HepG2 (cell line): Measurements from ENCODE around the gene CDH13. TPM values are rescaled to one million over a fixed set of nuclear protein-coding genes. Genes with fewer than 3 reads are reported as not detected.

Experiments
- ATAC-seq: fragments of 200-7000 bp; cut with Tn5 transposase; 3 replicates; pipeline ENCODE4 v1.9.1; 2020; ENCODE audit warnings: mild to moderate bottlenecking, moderate library complexity
- BruUV-seq: library from RNA; stranded (reverse); fragments of 400-500 nt; replicated peaks from 2 replicates; lab custom pipeline; 2021; lab: Mats Ljungman, UMichigan
- CTCF ChIA-PET: fragments of 300-600 bp; formaldehyde crosslinking; extraction: SDS; loops from one replicate; lab custom pipeline; 2021; ENCODE audit warnings: low total read pairs, inconsistent platforms, low intra/inter-chr PET ratio; lab: Yijun Ruan, JAX
- POLR2A ChIA-PET: fragments of 350-600 bp; sonication (Branson Sonifier 250); formaldehyde crosslinking; loops from one replicate; lab custom pipeline; 2020; ENCODE audit warnings: antibody characterized with exemption, inconsistent platforms; lab: Yijun Ruan, JAX
- DNase-seq: peaks from one replicate; pipeline ENCODE4 v3.0.0-alpha.2; 2015; ENCODE audit warnings: low spot score
- FAIRE-seq: peaks from 3 replicates; lab custom pipeline; 2011; peaks lifted over from hg19 to GRCh38; lab: Jason Lieb, UNC
- H2AFZ ChIP-seq: one replicate; pipeline ENCODE4 v1.6.1; 2011; ENCODE audit warnings: low read length, inconsistent platforms
- H3K27ac ChIP-seq: fragments of 300-600 bp; 3 replicates; pipeline ENCODE4 v1.8.0; 2011; ENCODE audit warnings: mixed run types, mild to moderate bottlenecking, mixed read lengths, low read length, inconsistent platforms; ENCODE audit not compliant: insufficient read depth; ENCODE audit errors: extremely low read length
- H3K27me3 ChIP-seq, 2 experiments: fragments of 200-600 bp in 1 of 2; 2 replicates in 1 of 2; 3 replicates in 1 of 2; pipeline versions ENCODE4 v1.6.0 to v1.8.0; 2011; ENCODE audit warnings: low read length in 2 of 2, mild to moderate bottlenecking in 2 of 2, moderate library complexity in 2 of 2, inconsistent platforms in 1 of 2; ENCODE audit not compliant: insufficient read depth in 2 of 2, control insufficient read depth in 1 of 2
- H3K36me3 ChIP-seq, 2 experiments: fragments of 200-600 bp in 1 of 2; replicated peaks in 1 of 2; 2 replicates in 1 of 2; 3 replicates in 1 of 2; pipeline versions ENCODE4 v1.5.1 to v1.8.0; 2011; ENCODE audit warnings: low read length in 2 of 2, inconsistent platforms in 1 of 2; ENCODE audit not compliant: insufficient read depth in 2 of 2, control insufficient read depth in 1 of 2
- H3K4me1 ChIP-seq: 2 replicates; pipeline ENCODE4 v1.5.1; 2012; ENCODE audit warnings: low read length, inconsistent platforms; ENCODE audit not compliant: insufficient read depth
- H3K4me2 ChIP-seq: 2 replicates; pipeline ENCODE4 v1.6.0; 2011; ENCODE audit warnings: low read depth, low read length, inconsistent platforms
- H3K4me3 ChIP-seq, 3 experiments: fragments of 200-600 bp in 1 of 3; sonication (generic), shearing (Covaris generic) in 1 of 3; replicated peaks in 1 of 3; 2 replicates each; pipeline ENCODE4 v1.5.1; 2011 to 2016; ENCODE audit warnings: low read length in 3 of 3, inconsistent platforms in 2 of 3, low read depth in 2 of 3, mild to moderate bottlenecking in 2 of 3, control low read depth in 1 of 3, mixed read lengths in 1 of 3; ENCODE audit not compliant: insufficient read depth in 1 of 3
- H3K79me2 ChIP-seq: one replicate; pipeline ENCODE4 v1.6.1; 2011; ENCODE audit warnings: low read length, inconsistent platforms; ENCODE audit not compliant: insufficient read depth
- H3K9ac ChIP-seq: 2 replicates; pipeline ENCODE4 v1.6.0; 2011; ENCODE audit warnings: mild to moderate bottlenecking, low read depth, low read length, inconsistent platforms; ENCODE audit not compliant: insufficient read depth
- H3K9me3 ChIP-seq: 2 replicates; pipeline ENCODE4 v1.5.1; 2012; ENCODE audit warnings: mild to moderate bottlenecking, low read length
- H4K20me1 ChIP-seq: 2 replicates; pipeline ENCODE4 v1.6.0; 2011; ENCODE audit warnings: inconsistent platforms, mild to moderate bottlenecking, low read length, moderate library complexity; ENCODE audit not compliant: insufficient read depth
- BCL6 ChIP-seq: IDR thresholded peaks from 2 replicates; pipeline ENCODE4 v1.6.1; 2016; ENCODE audit warnings: missing genetic modification reagents, missing compliant biosample characterization
- CEBPB ChIP-seq: IDR thresholded peaks from 2 replicates; pipeline ENCODE4 v1.6.1; 2011; ENCODE audit warnings: low read depth, low read length, improper control_type of control experiment, borderline replicate concordance
- CREB1 ChIP-seq, 2 experiments: fragments of 450-650 bp in 1 of 2; IDR thresholded peaks; 2 replicates each; pipeline ENCODE4 v1.6.1; 2016 to 2017; ENCODE audit warnings: control low read depth in 1 of 2, mild to moderate bottlenecking in 1 of 2, missing compliant biosample characterization in 1 of 2, missing genetic modification characterization in 1 of 2
- ISX ChIP-seq: sonication (generic); formaldehyde crosslinking; conservative IDR thresholded peaks from 2 replicates; pipeline ENCODE4 v1.5.0; 2020; ENCODE audit warnings: missing genetic modification reagents
- PHF21A ChIP-seq: sonication (generic); formaldehyde crosslinking; IDR thresholded peaks from 2 replicates; pipeline ENCODE4 v1.5.0; 2020; ENCODE audit warnings: mild to moderate bottlenecking, missing genetic modification reagents
- SALL2 ChIP-seq: sonication (generic); formaldehyde crosslinking; IDR thresholded peaks from 2 replicates; pipeline ENCODE4 v1.8.1; 2023; ENCODE audit warnings: mild to moderate bottlenecking, missing genetic modification reagents, inconsistent platforms
- ZBTB21 ChIP-seq: sonication (generic); formaldehyde crosslinking; IDR thresholded peaks from 2 replicates; pipeline ENCODE4 v1.4.0; 2020; ENCODE audit warnings: missing genetic modification reagents
- ZMYM3 ChIP-seq: sonication (generic); formaldehyde crosslinking; IDR thresholded peaks from 2 replicates; pipeline ENCODE4 v1.5.1; 2020; ENCODE audit warnings: mild to moderate bottlenecking, missing genetic modification reagents
- ZNF550 ChIP-seq: sonication (generic); formaldehyde crosslinking; IDR thresholded peaks from 2 replicates; pipeline ENCODE4 v1.4.0; 2020; ENCODE audit warnings: mild to moderate bottlenecking, missing genetic modification reagents, borderline replicate concordance
- WGBS: methylation state at CpG from one replicate; pipeline ENCODE4 v1.1.6; 2017; ENCODE audit warnings: low lambda C conversion rate; 5-methylcytosine and 5-hydroxymethylcytosine counted together
- in situ Hi-C: cut with HindIII; loops from 2 replicates; pipeline ENCODE4 v1.10.0; 2017; ENCODE audit warnings: low pct_unique_long_range_greater_than_20kb; ENCODE audit not compliant: extremely low pct_ligation_motif_present
- intact Hi-C: fragments of 100-400 bp; cut with micrococcal nuclease; formaldehyde crosslinking; loops from one replicate; pipeline ENCODE4 v1.10.0; 2022; ENCODE audit not compliant: unreplicated experiment
- polyA plus RNA-seq, 8 experiments: library from polyadenylated mRNA; depleted of rRNA in 3 of 8; stranded (reverse) in 7 of 8; unstranded in 1 of 8; fragments of >200 nt; fragmentation: Illumina TruSeq in 4 of 8; extraction: Trizol in 4 of 8; gene quantifications; 2 replicates each; pipeline versions ENCODE4 v1.2.1 to v1.2.3, GENCODE V29; 2011 to 2016; ENCODE audit warnings: low read depth in 4 of 8, missing spikeins in 1 of 8, mixed read lengths in 1 of 8; ENCODE audit not compliant: insufficient read depth in 1 of 8
- total RNA-seq, 5 experiments: library from RNA; depleted of rRNA; stranded (reverse); fragments of >200 nt; fragmentation: Illumina TruSeq; extraction: Trizol; gene quantifications; 2 replicates each; pipeline ENCODE4 v1.2.3, GENCODE V29; 2016; ENCODE audit warnings: low read depth in 1 of 5
- TF ChIP-seq, protein P1 (sequence below): fragments of 450-650 bp; IDR thresholded peaks from 2 replicates; pipeline ENCODE4 v1.6.1; 2016

The CDH13 gene
- total and polyA plus RNA-seq, 2 of the 13 experiments (the other 11 are each of a cell fraction or from before 2014, with no cell fraction given) = not detected

DNA sequence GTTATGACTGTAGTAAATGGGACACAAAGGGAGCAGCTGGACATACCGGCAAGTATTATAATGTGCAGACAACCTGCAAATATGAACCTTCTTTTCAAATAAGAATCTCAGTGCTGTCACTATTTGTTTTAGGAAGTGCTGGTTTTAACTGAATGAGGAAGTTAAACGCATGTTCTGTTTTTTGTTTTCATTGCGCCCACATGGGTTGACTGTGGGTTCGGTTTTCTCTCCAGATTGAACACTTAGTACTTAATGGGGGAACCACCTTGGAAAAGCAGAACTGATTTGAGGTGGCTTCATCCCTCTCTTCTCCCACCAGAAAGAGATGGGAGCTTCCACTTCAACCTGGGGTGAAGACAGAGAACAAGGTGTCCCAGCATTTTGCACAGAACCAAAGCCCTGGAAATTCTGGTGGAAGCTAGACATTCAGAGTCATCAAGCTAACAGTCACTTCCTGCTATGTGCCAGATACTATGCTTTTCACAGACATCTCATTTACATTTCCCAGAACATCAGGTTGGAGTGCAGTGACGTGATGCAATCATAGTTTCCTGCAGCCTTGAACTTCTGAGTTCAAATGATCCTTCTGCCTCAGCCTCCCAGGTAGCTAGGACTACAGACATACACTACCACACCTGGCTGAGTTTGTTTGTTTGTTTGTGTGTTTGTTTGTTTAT lies 149.8 kb downstream of the CDH13 start:
- no TSS peak for BruUV-seq
- in situ Hi-C loops (no loop called here), intact Hi-C loops (no loop called here)
- Histone ChIP-seq H3K9me3 (no peaks in the 10 kb centered on the region), H3K4me1 (no peaks in the 10 kb centered on the region), H3K79me2 (no peaks in the 10 kb centered on the region), H3K27ac (no peak overlapping the region), H2AFZ (no peak overlapping the region), H4K20me1 (no peaks in the 10 kb centered on the region), H3K36me3 (no peaks in the 10 kb centered on the region), H3K4me2 (no peak overlapping the region), H3K4me3 (no peak overlapping the region), H3K9ac (no peak overlapping the region), H3K27me3 (no peaks in the 10 kb centered on the region; a peak in 1 of 5 replicates)
- TF ChIP-seq CEBPB (peak; percentile 50; the same call in 1 of the 2 replicates), CREB1 (IDR thresholded peaks at IDR 0.05) (peak; percentile 37; the same call in 1 of the 2 replicates), CREB1 (CRISPR knock-in tag; IDR thresholded peaks at IDR 0.05) (no peak), ZNF550 (CRISPR knock-in tag) (no peak), ZMYM3 (CRISPR knock-in tag) (no peak)
- TF ChIP-seq, protein P1, sequence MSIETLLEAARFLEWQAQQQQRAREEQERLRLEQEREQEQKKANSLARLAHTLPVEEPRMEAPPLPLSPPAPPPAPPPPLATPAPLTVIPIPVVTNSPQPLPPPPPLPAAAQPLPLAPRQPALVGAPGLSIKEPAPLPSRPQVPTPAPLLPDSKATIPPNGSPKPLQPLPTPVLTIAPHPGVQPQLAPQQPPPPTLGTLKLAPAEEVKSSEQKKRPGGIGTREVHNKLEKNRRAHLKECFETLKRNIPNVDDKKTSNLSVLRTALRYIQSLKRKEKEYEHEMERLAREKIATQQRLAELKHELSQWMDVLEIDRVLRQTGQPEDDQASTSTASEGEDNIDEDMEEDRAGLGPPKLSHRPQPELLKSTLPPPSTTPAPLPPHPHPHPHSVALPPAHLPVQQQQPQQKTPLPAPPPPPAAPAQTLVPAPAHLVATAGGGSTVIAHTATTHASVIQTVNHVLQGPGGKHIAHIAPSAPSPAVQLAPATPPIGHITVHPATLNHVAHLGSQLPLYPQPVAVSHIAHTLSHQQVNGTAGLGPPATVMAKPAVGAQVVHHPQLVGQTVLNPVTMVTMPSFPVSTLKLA = peak; percentile 22; the same call in 1 of the 2 replicates
- DNase-seq (no peak), FAIRE-seq (no peak), ATAC-seq (no peak)
- CTCF ChIA-PET = no interaction called here
- WGBS = 22% methylated on average over 5 of the region's 5 CpGs
- POLR2A ChIA-PET = no interaction called here

DNA sequence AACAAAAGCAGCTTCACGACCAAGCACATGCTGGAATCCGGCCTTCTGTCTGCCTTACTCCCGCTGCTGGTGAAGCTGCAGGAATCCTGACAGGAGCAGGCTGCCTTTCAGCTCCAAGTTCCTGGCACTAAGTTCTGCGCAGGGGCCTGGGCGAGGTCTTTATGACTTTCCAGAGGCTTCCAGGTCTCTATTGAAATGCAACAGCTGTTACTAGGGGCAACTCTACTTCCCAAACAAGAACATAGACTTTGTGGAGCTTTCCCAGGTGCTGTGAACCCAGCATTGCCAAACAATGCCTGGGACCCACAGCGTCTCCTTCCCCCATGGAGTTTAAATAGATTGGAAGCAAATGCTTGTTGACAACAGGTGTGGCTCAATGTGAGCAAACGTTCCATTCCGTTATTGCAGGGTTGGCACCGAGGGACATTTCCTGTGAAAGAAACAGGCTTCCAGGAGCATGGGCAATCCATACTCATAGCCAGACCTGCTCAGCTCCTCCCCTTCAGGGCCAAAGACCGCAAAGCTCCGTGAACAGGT lies 156.0 kb downstream of the CDH13 start:
- Histone ChIP-seq H3K9me3 (no peaks in the 10 kb centered on the region), H3K79me2 (no peaks in the 10 kb centered on the region), H3K4me2 (no peak overlapping the region), H3K4me1 (no peaks in the 10 kb centered on the region), H3K4me3 (no peak overlapping the region), H2AFZ (no peak overlapping the region), H4K20me1 (no peaks in the 10 kb centered on the region), H3K27me3 (no peaks in the 10 kb centered on the region; a peak in 1 of 5 replicates), H3K27ac (no peak overlapping the region), H3K9ac (no peak overlapping the region), H3K36me3 (no peaks in the 10 kb centered on the region)
- ATAC-seq = no peak
- intact Hi-C loops (no loop called here), in situ Hi-C loops (no loop called here)
- no peak for FAIRE-seq
- BruUV-seq = no TSS peak
- no peak for DNase-seq
- ChIA-PET POLR2A (no interaction called here), CTCF (no interaction called here)
- WGBS = 4% methylated on average over 7 of the region's 11 CpGs
- TF ChIP-seq BCL6 (CRISPR knock-in tag) (no peak), ZBTB21 (no peak), ISX (no peak), SALL2 (CRISPR knock-in tag) (no peak), PHF21A (CRISPR knock-in tag) (no peak)
